ENCODE data around the gene EEFSEC.

DNA sequence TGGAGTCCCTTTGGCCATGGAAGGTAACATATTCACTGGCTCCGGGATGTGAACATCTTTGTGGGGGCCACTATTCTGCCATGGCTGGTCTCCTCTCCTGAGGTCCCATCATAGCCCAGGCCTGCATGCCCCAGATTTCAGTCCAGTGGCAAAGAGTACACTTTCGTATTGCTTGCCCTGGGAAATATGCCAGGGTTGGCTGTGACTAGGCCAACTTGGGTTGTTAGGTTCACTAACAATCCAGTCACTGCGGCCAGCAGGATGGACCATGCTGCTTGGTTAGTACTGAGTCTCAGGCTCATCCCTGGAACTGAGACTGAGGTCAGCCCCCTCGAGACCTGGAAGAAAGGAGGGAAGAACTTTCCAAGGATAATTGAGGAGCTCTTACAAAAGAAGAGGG, 9.8 kb upstream of the EEFSEC start:
- TF ChIP-seq POLR2A (IDR thresholded peaks at IDR 0.05; ENCODE audit: low read depth): no peak
- TF ChIP-seq, protein P1, sequence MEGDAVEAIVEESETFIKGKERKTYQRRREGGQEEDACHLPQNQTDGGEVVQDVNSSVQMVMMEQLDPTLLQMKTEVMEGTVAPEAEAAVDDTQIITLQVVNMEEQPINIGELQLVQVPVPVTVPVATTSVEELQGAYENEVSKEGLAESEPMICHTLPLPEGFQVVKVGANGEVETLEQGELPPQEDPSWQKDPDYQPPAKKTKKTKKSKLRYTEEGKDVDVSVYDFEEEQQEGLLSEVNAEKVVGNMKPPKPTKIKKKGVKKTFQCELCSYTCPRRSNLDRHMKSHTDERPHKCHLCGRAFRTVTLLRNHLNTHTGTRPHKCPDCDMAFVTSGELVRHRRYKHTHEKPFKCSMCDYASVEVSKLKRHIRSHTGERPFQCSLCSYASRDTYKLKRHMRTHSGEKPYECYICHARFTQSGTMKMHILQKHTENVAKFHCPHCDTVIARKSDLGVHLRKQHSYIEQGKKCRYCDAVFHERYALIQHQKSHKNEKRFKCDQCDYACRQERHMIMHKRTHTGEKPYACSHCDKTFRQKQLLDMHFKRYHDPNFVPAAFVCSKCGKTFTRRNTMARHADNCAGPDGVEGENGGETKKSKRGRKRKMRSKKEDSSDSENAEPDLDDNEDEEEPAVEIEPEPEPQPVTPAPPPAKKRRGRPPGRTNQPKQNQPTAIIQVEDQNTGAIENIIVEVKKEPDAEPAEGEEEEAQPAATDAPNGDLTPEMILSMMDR (IDR thresholded peaks at IDR 0.05): no peak
